Spleen (tissue), 11 donors: Measurements from ENCODE around the gene COL9A2. TPM values are rescaled to one million over a fixed set of nuclear protein-coding genes. Genes with fewer than 3 reads are reported as not detected.

Experiments used
- DNase-seq: peaks from one replicate; pipeline ENCODE4 v3.0.0-alpha.2; 2020
- H3K27ac ChIP-seq, 8 donors: fragments of 200-600 bp; sonication (generic) in 7 of 8; 1 replicate in 4 of 8; 2 replicates in 4 of 8; pipeline versions ENCODE4 v1.5.0 to v1.8.0; 2016 to 2021; ENCODE audit warnings: inconsistent platforms in 4 of 8, mild to moderate bottlenecking in 4 of 8, moderate library complexity in 1 of 8
- H3K27me3 ChIP-seq, 7 donors: fragments of 200-600 bp; sonication (generic) in 6 of 7; replicated peaks in 1 of 7; 1 replicate in 4 of 7; 2 replicates in 3 of 7; pipeline versions ENCODE4 v1.5.0 to v1.8.0; 2016 to 2021; ENCODE audit warnings: inconsistent platforms in 3 of 7, mild to moderate bottlenecking in 1 of 7
- H3K36me3 ChIP-seq, 6 donors: fragments of 200-600 bp; sonication (generic) in 5 of 6; 1 replicate in 4 of 6; 2 replicates in 2 of 6; pipeline versions ENCODE4 v1.5.0 to v1.8.0; 2016 to 2021; ENCODE audit warnings: inconsistent platforms in 2 of 6
- H3K4me1 ChIP-seq, 6 donors: fragments of 200-600 bp; sonication (generic) in 5 of 6; 1 replicate in 3 of 6; 2 replicates in 3 of 6; pipeline versions ENCODE4 v1.5.0 to v1.8.0; 2016 to 2021; ENCODE audit warnings: inconsistent platforms in 3 of 6
- H3K4me3 ChIP-seq, 8 donors: fragments of 200-600 bp; sonication (generic) in 7 of 8; 1 replicate in 4 of 8; 2 replicates in 4 of 8; pipeline versions ENCODE4 v1.5.0 to v1.8.0; 2016 to 2021; ENCODE audit warnings: inconsistent platforms in 4 of 8, mild to moderate bottlenecking in 4 of 8, moderate library complexity in 2 of 8
- H3K9me3 ChIP-seq, 8 donors: fragments of 200-600 bp; sonication (generic) in 7 of 8; 1 replicate in 4 of 8; 2 replicates in 4 of 8; pipeline versions ENCODE4 v1.5.0 to v1.8.0; 2016 to 2021; ENCODE audit warnings: inconsistent platforms in 4 of 8
- POLR2A ChIP-seq, 3 donors: fragments of 450-650 bp; IDR thresholded peaks; one replicate each; pipeline ENCODE4 v1.5.1; 2017; ENCODE audit warnings: antibody characterized with exemption in 3 of 3, mild to moderate bottlenecking in 1 of 3
- POLR2AphosphoS5 ChIP-seq, 3 donors: sonication (generic); formaldehyde crosslinking; IDR thresholded peaks; one replicate each; pipeline ENCODE4 v1.5.1; 2017; ENCODE audit warnings: antibody characterized with exemption in 3 of 3
- WGBS, 5 donors: extraction: QIAGEN DNeasy Blood & Tissue Kit in 3 of 5; methylation state at CpG; one replicate each; pipeline versions ENCODE4 v1.1.5 to v1.1.7; 2013 to 2018; 5-methylcytosine and 5-hydroxymethylcytosine counted together
- intact Hi-C: fragments of 100-400 bp; cut with DNase I; formaldehyde crosslinking; loops from one replicate; pipeline ENCODE4 v1.15.0; 2023; ENCODE audit warnings: low total_unique reads
- polyA plus RNA-seq, 3 donors: library from polyadenylated mRNA; stranded (reverse); fragments of 200-250 nt; gene quantifications; one replicate each; pipeline ENCODE4 v1.2.1, GENCODE V29; 2013
- total RNA-seq, 7 donors: library from RNA; depleted of rRNA in 3 of 7; stranded (reverse); fragments of >200 nt in 3 of 7; fragmentation: NEBNext Ultra II Directional in 4 of 7; extraction: Animal tissue kit (Norgen Biotek cat#: 25700) in 4 of 7; gene quantifications; one replicate each; pipeline versions ENCODE4 v1.1.0 to v1.2.1, GENCODE V29; 2016 to 2021
- TF ChIP-seq, protein P1 (sequence below), 11 experiments: fragments of 200-600 bp in 7 of 11; fragments of 450-650 bp in 4 of 11; sonication (generic) in 4 of 11; IDR thresholded peaks in 8 of 11; conservative IDR thresholded peaks in 3 of 11; 1 replicate in 7 of 11; 2 replicates in 4 of 11; pipeline versions ENCODE4 v1.4.0 to v1.8.0; 2016 to 2021; ENCODE audit warnings: antibody characterized with exemption in 11 of 11, inconsistent platforms in 4 of 11, mild to moderate bottlenecking in 1 of 11
- donor health status: healthy with polysubstance abuse.
- donor health status: DM: no; HTN: no; CAD: no; lungs with moderate emphysema.
- donor health status: DM: no; HTN: no; CAD: no.
- donor health status: Bipolar disorder and iron deficiency.
- donor health status: healthy.
- donor health status: DM: no; HTN: no; CAD: no.
- donor health status: DM: yes; HTN: yes; CAD: no.

The COL9A2 gene
- total and polyA plus RNA-seq, 10 donors, result 3.1 to 17.8 (median 7.8) TPM

DNA sequence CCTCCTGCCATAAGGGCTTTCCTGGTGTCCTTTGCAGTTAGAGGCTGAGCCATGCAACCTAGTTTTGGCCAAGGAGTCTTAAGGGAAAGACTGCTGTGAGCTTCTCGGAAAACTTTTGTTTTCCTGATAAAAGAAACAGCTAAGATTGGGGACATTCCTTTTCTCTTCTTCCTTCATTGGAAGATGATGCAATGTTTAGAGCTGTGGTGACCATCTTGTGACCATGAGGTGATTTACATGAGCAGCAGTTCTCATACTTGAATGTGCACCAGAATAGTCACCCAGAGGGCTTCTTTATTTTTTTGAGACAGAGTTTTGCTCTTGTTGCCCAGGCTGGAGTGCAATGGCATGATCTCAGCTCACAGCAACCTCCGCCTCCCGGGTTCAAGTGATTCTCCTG is 36.0 kb upstream of the COL9A2 start:
- no peak for DNase-seq
- peaks cover 0 to 9% (median 7%) of the 10 kb centered on the region in 8 donors for H3K9me3 ChIP-seq
- 91 to 100% (median 94%) methylated on average over 3 of the region's 3 CpGs for WGBS, 5 donors
- H3K27me3 ChIP-seq, result no peaks in the 10 kb centered on the region
- H3K4me3 ChIP-seq, result no peak overlapping the region
- peaks cover 0 to under 1% (median 0%) of the 10 kb centered on the region in 6 donors for H3K36me3 ChIP-seq
- H3K27ac ChIP-seq, result peak overlapping the region in 5 of 8 donors; percentile 35 to 85 (median 81)
- intact Hi-C loops, result no loop called here
- peaks cover 0 to 50% (median 23%) of the 10 kb centered on the region in 6 donors for H3K4me1 ChIP-seq
- TF ChIP-seq, protein P1, sequence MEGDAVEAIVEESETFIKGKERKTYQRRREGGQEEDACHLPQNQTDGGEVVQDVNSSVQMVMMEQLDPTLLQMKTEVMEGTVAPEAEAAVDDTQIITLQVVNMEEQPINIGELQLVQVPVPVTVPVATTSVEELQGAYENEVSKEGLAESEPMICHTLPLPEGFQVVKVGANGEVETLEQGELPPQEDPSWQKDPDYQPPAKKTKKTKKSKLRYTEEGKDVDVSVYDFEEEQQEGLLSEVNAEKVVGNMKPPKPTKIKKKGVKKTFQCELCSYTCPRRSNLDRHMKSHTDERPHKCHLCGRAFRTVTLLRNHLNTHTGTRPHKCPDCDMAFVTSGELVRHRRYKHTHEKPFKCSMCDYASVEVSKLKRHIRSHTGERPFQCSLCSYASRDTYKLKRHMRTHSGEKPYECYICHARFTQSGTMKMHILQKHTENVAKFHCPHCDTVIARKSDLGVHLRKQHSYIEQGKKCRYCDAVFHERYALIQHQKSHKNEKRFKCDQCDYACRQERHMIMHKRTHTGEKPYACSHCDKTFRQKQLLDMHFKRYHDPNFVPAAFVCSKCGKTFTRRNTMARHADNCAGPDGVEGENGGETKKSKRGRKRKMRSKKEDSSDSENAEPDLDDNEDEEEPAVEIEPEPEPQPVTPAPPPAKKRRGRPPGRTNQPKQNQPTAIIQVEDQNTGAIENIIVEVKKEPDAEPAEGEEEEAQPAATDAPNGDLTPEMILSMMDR (IDR thresholded peaks at IDR 0.05 in 8 of 11, conservative IDR thresholded peaks at IDR 0.05 in 3 of 11), result no peak

DNA sequence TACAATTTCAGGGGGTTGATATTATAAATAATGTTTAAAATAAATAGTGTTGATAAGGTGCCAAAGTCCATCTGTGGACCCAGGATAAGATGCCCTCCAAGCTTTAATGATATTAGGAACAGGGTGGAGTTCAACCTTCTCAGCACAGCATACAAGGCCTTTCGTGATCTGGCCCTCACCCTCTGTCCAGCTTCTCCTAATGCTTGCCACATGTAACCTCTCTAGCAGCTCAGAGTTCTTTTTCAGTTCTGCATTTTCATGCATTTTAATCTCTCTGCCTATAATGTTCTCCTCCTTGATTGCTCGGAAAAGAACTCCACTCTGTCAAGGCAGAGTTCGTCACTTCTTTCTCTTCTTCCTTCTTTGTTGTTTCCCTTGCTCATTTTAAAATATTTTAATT is 35.0 kb upstream of the COL9A2 start:
- no peaks in the 10 kb centered on the region for H3K36me3 ChIP-seq
- H3K4me1 ChIP-seq, result peaks cover 0 to 50% (median 23%) of the 10 kb centered on the region in 6 donors
- H3K27me3 ChIP-seq, result no peaks in the 10 kb centered on the region
- no peak overlapping the region for H3K4me3 ChIP-seq
- H3K27ac ChIP-seq, result peak overlapping the region in 7 of 8 donors; percentile 1 to 85 (median 75)
- no peak for DNase-seq
- WGBS, 5 donors, result 53 to 70% (median 61%) methylated on average over 3 of the region's 3 CpGs
- no peaks in the 10 kb centered on the region for H3K9me3 ChIP-seq
- TF ChIP-seq POLR2AphosphoS5 (IDR thresholded peaks at IDR 0.05) (peak in 1 of 3 donors; percentile 54), POLR2A (IDR thresholded peaks at IDR 0.05) (no peak)
- TF ChIP-seq, protein P1 (IDR thresholded peaks at IDR 0.05 in 8 of 11, conservative IDR thresholded peaks at IDR 0.05 in 3 of 11), result no peak
- intact Hi-C loops, result no loop called here

DNA sequence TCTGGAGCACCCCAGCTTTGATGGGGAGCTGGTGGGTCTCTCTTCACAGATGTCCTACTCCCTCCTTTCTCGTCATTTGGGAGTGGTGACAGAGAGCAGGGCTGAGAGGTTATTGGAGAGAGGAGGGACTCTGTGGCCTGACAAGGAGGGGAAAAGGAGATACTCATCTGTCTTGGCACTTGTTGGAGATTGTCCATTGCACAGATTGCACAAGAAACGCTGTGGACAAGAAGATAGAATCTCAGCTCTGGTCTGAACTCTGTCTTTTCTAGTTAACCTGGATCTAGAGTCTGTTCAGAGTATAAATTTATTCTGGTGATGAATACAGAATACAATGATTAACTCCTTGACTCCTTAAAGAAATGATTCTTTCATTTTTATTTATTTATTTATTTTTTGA is 34.0 kb upstream of the COL9A2 start:
- Histone ChIP-seq H3K4me1 (peaks cover 0 to 49% (median 25%) of the 10 kb centered on the region in 6 donors), H3K4me3 (no peak overlapping the region), H3K36me3 (no peaks in the 10 kb centered on the region), H3K27me3 (no peaks in the 10 kb centered on the region), H3K9me3 (no peaks in the 10 kb centered on the region), H3K27ac (peak overlapping the region in 5 of 8 donors; percentile 7 to 85 (median 81))
- DNase-seq, result no peak
- 84 to 94% (median 88%) methylated on average over 2 of the region's 2 CpGs for WGBS, 5 donors
- intact Hi-C loops, result no loop called here
- TF ChIP-seq POLR2AphosphoS5 (IDR thresholded peaks at IDR 0.05) (no peak), POLR2A (IDR thresholded peaks at IDR 0.05) (no peak)
- TF ChIP-seq, protein P1 (IDR thresholded peaks at IDR 0.05 in 8 of 11, conservative IDR thresholded peaks at IDR 0.05 in 3 of 11), result no peak

DNA sequence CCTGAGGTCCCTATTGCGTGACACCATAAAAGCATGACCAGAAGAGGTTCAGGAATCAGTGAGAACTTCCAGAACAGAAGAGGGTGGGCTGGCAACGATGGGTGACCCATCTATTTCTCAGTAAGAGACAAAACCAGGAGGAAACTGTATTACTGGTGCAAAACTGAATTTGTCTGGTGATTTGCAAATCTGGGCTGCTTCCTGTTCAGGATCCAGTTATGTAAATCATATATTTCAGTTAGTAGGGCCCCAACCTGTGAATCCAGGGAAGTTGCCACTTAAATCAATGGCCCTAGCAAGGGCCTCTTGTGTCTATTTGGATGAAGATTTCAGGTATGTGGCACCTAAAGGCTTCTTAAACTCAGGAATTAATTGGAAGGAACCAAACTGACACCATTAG is 33.3 kb upstream of the COL9A2 start:
- peak overlapping the region in 3 of 8 donors; percentile 81 to 85 (median 81) for H3K27ac ChIP-seq
- no peak for DNase-seq
- H3K4me1 ChIP-seq, result peaks cover 0 to 49% (median 25%) of the 10 kb centered on the region in 6 donors
- 61 to 81% (median 66%) methylated on average over 2 of the region's 2 CpGs for WGBS, 5 donors
- intact Hi-C loops, result no loop called here
- no peaks in the 10 kb centered on the region for H3K36me3 ChIP-seq
- TF ChIP-seq, protein P1 (IDR thresholded peaks at IDR 0.05 in 8 of 11, conservative IDR thresholded peaks at IDR 0.05 in 3 of 11), result no peak
- TF ChIP-seq POLR2A (IDR thresholded peaks at IDR 0.05) (no peak), POLR2AphosphoS5 (IDR thresholded peaks at IDR 0.05) (no peak)
- no peak overlapping the region for H3K4me3 ChIP-seq
- H3K9me3 ChIP-seq, result no peaks in the 10 kb centered on the region
- no peaks in the 10 kb centered on the region for H3K27me3 ChIP-seq
